ENCODE measurements around the gene ZFP36L1.

The ZFP36L1 gene

DNA sequence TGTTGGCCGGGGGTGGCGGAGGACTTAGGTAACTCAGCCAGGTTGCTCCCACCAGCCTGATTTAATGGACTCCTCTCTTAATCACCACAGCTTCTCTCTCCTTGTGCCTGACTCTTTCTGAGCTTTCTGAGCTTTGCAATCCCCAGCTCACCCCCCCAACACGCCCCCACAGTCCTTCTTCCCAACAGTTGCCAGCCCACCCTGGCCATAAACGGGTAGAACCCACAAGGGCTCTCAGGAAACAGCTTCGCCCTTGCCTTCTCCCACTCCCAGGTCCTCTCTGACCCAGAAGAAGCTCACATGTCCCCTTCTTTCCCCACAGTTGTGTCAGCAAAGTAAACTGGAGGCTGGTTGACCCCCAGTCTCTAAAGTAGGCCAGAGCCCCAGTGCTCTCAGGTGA lies 32.9 kb downstream of the ZFP36L1 start:
- Mint-ChIP-seq H3K36me3 (ENCODE audit: low read depth) (no peaks in the 10 kb centered on the region), H3K9me3 (no peaks in the 10 kb centered on the region), H3K4me3 (no peak overlapping the region), H3K4me1 (ENCODE audit: low read depth) (peaks cover 22% of the 10 kb centered on the region), H3K27ac (no peak overlapping the region), H3K27me3 (no peaks in the 10 kb centered on the region)
- DNase-seq = no peak

DNA sequence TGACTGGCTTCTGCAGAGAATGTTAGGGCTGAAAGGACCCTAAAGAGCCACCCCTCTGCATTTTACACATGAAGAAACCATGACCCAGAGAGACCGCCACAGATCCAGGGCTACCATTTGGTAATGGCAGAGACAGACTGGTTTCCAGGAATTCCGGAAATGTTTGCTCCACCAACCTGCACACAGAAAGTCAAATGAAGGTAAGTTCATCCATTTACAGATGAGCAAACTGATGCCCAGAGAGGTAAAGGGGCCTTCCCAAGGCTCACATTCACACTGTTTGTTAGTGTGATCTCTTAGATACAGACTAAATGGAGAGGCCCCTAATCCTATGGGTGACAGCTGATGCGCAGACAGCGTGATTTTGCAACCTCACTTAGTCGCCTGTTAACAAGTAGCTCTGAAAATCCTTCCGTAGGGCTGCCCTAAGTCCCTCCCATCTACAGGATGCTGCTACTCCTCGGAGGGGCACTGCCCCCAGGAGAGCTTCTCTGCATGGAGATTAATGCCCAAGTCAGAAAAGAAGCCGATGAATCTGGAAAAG lies 33.8 kb downstream of the ZFP36L1 start:
- no peak for DNase-seq
- H3K27me3 Mint-ChIP-seq = no peaks in the 10 kb centered on the region
- H3K27ac Mint-ChIP-seq = no peak overlapping the region
- H3K36me3 Mint-ChIP-seq (ENCODE audit: low read depth) = no peaks in the 10 kb centered on the region
- no peaks in the 10 kb centered on the region for H3K9me3 Mint-ChIP-seq
- H3K4me3 Mint-ChIP-seq = no peak overlapping the region
- H3K4me1 Mint-ChIP-seq (ENCODE audit: low read depth) = peaks cover 19% of the 10 kb centered on the region

DNA sequence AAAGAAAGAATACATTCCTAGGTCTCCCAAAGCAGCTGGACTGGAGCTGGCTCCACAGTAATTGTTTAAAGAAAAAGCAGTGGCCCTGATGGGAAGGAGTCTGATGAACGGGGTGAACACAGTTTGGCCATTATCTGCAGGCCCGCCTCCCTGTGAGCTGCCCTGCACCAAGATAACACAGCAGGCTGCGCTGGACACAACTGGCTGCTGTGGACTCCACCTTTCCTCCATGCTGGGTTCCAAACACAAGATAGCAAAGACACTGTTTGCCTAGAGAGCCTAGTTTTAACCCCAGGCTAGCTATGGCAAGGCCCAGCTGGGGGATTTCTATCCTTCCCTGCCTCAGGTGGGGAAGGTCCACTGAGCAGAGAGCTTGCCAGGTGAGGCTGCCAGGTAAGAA lies 34.6 kb downstream of the ZFP36L1 start:
- DNase-seq = no peak
- Mint-ChIP-seq H3K27ac (no peak overlapping the region), H3K36me3 (ENCODE audit: low read depth) (no peaks in the 10 kb centered on the region), H3K27me3 (no peaks in the 10 kb centered on the region), H3K9me3 (no peaks in the 10 kb centered on the region), H3K4me3 (no peak overlapping the region), H3K4me1 (ENCODE audit: low read depth) (peaks cover 19% of the 10 kb centered on the region)

DNA sequence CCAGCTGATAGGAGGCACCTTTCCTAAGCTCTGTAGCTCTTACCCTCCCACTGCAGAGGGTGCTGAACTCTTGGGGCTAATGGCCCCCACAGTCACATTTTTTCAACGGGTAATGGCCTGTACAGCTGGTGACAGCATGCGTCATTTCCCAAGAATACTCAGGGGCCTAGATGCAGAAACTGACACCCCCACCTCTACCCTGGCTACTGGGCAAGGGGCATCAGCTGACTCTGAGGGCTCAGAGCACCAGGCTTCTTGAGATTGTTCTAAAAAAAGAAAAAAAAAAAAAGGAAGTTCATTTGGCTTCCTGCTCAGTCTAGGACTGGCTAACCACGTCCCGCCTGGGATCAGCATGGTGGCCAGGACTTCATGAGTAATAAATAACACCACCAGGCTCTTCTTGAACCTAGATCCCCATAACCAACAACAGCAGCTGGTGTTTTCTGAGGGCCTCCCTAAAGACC lies 35.2 kb downstream of the ZFP36L1 start:
- Mint-ChIP-seq H3K9me3 (no peaks in the 10 kb centered on the region), H3K4me3 (no peak overlapping the region), H3K27ac (no peak overlapping the region), H3K27me3 (no peaks in the 10 kb centered on the region), H3K36me3 (ENCODE audit: low read depth) (no peaks in the 10 kb centered on the region), H3K4me1 (ENCODE audit: low read depth) (peaks cover 19% of the 10 kb centered on the region)
- no peak for DNase-seq

DNA sequence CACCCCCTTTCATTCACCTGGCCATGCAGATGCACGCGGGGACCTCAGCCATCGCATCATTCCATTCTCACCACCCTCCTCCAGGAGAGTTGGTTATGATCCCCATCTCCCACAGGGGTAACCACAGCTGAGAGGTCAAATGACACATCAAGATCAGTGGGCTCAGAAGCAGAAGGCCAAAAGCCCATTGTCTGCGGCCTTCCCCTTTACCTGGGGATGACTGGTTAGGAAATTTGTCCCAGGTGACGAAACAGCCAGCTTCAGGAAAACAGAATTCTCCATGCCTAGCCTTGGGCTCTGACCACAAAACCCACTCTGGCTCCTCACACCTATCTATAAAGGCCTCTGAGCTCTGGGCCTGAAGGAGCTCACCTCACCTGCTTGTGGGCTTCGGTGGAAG lies 36.1 kb downstream of the ZFP36L1 start:
- Mint-ChIP-seq H3K27ac (no peak overlapping the region), H3K4me3 (no peak overlapping the region), H3K9me3 (no peaks in the 10 kb centered on the region), H3K36me3 (ENCODE audit: low read depth) (no peaks in the 10 kb centered on the region), H3K4me1 (ENCODE audit: low read depth) (peaks cover 19% of the 10 kb centered on the region), H3K27me3 (no peaks in the 10 kb centered on the region)
- no peak for DNase-seq

DNA sequence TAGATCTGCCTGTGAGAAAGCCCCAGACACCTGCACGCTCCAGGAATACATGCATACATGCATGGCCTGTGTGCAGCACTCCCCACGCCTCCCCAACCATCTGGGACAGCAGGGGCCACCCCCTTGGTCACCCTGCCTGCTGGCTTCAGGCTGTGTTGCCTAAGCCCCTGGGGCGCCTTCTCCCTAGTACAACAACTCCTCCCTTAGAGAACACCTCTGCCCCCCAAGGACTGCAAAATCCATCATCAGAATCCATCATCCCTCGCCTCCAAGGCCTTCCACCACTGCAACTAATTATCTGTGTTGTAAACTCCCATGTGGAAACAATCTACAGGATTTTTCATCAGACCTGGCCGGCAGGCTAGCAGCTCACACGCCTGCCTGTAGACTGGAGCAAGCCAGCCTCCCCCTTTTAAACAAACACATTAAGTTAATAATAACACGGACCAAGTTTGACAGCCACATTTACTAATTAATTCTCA lies 36.8 kb downstream of the ZFP36L1 start:
- Mint-ChIP-seq H3K27ac (no peak overlapping the region), H3K9me3 (no peaks in the 10 kb centered on the region), H3K36me3 (ENCODE audit: low read depth) (no peaks in the 10 kb centered on the region), H3K4me3 (no peak overlapping the region), H3K4me1 (ENCODE audit: low read depth) (peaks cover 19% of the 10 kb centered on the region), H3K27me3 (no peaks in the 10 kb centered on the region)
- DNase-seq = no peak

DNA sequence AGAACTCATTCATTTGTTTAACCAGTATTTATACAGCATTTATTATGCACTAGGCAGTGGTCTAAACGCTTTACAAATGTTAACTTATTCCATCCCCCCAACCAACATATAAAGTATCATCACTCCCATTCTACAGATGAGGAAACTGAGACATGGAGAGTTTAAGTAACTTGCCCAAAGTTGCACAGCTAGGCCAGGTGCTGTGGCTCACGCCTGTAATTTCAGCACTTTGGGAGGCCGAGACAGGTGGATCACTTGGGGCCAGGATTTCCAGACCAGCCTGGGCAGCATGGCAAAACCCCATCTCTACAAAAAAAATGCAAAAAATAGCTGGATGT lies 37.9 kb downstream of the ZFP36L1 start:
- H3K4me3 Mint-ChIP-seq = no peak overlapping the region
- no peak overlapping the region for H3K27ac Mint-ChIP-seq
- peaks cover 18% of the 10 kb centered on the region for H3K4me1 Mint-ChIP-seq (ENCODE audit: low read depth)
- H3K36me3 Mint-ChIP-seq (ENCODE audit: low read depth) = no peaks in the 10 kb centered on the region
- DNase-seq = no peak
- no peaks in the 10 kb centered on the region for H3K27me3 Mint-ChIP-seq
- H3K9me3 Mint-ChIP-seq = no peaks in the 10 kb centered on the region

DNA sequence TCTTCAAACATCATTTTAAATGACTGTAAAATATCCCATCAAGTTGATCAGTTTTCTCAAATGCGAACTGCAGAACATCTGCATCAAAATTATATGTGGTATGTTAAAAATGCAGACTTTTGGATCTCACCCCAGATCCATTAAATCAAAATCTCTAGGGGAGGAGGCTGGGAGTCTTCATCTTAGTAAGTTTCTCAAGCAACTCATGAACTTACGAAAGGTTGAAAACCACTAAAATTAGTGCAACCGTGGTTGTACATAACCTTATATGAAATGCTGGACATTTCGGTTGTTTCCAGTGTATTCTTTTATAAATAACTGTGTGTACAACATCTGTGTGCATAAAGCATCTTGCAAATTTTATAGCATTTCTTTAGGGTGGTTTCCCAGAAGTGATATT lies 39.2 kb downstream of the ZFP36L1 start:
- no peak overlapping the region for H3K4me3 Mint-ChIP-seq
- H3K27me3 Mint-ChIP-seq = no peaks in the 10 kb centered on the region
- H3K4me1 Mint-ChIP-seq (ENCODE audit: low read depth) = peaks cover 23% of the 10 kb centered on the region
- H3K36me3 Mint-ChIP-seq (ENCODE audit: low read depth) = no peaks in the 10 kb centered on the region
- H3K9me3 Mint-ChIP-seq = no peaks in the 10 kb centered on the region
- no peak overlapping the region for H3K27ac Mint-ChIP-seq
- DNase-seq = no peak

DNA sequence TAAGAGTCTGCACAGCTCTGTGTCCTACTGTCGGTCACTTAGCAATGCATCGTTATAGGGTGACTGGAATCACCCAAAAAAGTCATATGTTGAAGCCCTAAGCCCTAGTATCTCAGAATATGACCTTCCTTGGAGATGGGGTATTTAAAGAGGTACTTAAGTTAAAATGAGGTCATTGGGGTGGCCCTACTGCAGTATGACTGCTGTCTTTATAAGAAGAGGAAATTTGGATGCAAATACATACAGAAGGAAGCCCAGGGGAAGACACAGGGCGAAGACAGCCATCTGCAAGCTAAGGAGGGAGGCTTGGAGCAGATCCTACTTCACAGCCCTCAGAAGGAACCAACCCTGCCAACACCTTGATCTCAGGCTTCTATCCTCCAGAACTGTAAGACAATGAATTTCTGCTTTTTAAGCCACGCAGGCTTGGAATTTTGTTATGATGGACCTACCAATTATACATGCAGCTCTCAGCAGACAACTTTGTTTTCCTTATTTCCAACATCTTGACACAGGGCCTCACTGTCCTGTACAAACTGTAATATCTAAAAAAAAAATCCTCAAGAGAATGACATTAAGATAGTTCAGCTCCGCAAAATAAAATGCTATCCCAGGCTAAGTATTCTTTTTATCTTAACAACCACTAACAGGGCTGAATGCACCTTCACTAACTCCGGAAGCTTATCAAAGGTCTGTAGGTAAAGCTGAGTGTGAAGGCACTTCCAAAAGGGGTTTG lies 40.4 kb downstream of the ZFP36L1 start:
- no peaks in the 10 kb centered on the region for H3K9me3 Mint-ChIP-seq
- no peaks in the 10 kb centered on the region for H3K27me3 Mint-ChIP-seq
- DNase-seq = no peak
- no peak overlapping the region for H3K4me3 Mint-ChIP-seq
- peaks cover 18% of the 10 kb centered on the region for H3K4me1 Mint-ChIP-seq (ENCODE audit: low read depth)
- H3K36me3 Mint-ChIP-seq (ENCODE audit: low read depth) = no peaks in the 10 kb centered on the region
- H3K27ac Mint-ChIP-seq = no peak overlapping the region

DNA sequence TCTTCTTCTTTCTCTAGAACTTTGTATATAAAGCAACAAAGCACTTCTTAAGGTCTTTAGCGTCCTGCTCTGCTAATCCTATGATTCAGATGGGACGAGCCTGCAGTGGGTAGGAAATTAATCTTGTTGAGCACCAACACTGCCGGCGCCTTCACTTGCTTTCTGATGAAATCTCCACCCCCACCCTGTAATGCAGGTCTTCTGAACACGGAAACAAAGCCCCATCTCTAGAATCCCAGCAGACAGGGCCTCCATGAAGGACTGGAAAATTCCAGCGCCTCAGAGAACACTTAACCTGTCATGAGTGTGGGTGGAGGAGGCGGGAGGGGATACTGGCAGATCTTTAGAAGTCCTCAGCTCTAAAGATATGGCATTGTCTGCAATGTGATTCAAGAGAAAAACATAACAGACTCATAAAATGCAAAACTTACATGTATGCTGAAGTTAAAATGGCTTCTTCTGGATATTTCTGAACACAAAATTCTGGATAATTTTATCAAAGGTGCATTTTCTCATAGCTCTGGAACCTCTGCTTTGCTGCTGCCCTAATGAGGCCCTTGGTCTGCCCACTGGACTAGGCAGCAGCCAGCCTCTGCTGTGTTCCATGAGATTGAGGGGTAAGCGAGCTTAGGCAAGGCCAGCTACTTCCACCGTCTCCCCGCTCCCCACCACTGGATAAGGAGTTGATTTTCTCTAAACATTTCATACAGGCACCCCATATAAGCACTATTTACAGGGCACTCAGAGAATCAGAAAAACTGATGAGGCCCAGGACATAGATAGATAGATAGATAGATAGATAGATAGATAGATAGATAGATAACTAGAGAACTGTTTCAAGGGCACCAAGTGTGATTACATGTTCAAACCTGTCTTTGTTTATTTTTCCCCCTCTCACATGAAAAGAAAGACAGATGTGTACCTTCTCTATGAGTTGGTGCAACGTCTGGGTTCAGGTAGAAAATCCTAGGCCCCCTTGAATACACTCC lies 43.1 kb downstream of the ZFP36L1 start:
- DNase-seq = no peak
- peaks cover 9% of the 10 kb centered on the region for H3K4me1 Mint-ChIP-seq (ENCODE audit: low read depth)
- no peak overlapping the region for H3K27ac Mint-ChIP-seq
- no peaks in the 10 kb centered on the region for H3K27me3 Mint-ChIP-seq
- no peaks in the 10 kb centered on the region for H3K36me3 Mint-ChIP-seq (ENCODE audit: low read depth)
- no peaks in the 10 kb centered on the region for H3K9me3 Mint-ChIP-seq
- H3K4me3 Mint-ChIP-seq = no peak overlapping the region

DNA sequence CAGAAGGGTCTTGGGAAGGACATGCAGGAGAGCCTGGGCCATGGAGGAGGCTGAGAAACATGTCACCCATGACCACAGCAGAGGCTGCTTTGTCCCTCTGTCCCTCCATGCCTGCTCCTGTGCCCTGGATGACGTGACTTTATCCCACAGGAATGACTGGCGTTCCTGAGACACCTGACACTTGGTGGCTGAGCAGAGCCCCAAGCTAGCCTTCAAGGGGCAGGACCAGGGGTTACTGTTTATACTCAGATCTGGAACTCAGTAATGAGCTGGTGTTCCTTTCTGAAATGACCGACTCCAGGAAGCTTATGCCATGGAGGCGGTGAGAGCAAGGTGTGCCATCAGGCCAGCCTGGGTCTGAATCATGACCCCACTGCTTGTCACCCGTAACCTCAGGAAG lies 44.2 kb downstream of the ZFP36L1 start:
- Mint-ChIP-seq H3K9me3 (no peaks in the 10 kb centered on the region), H3K4me1 (ENCODE audit: low read depth) (peaks cover 9% of the 10 kb centered on the region), H3K36me3 (ENCODE audit: low read depth) (no peaks in the 10 kb centered on the region), H3K27me3 (no peaks in the 10 kb centered on the region), H3K4me3 (no peak overlapping the region), H3K27ac (no peak overlapping the region)
- DNase-seq = no peak

DNA sequence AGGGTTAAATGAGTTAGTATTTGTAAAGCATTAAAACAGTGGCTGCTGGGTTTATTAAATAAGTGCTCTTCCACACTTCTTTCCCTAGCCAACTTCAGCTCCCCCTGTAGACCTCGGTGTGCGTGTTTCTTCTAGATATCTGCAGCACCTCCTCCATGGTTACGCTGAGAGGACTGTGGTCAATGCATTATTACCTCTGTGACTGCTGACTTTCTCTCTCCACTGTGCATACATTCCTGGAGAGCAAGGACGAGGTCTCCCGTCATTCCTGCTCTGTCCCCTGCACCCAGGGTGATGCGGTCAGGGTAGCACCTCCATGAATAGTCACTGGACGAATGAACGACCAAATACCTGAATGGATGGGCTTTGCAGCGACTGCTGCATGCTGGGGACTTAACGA lies 44.6 kb downstream of the ZFP36L1 start:
- Mint-ChIP-seq H3K27ac (no peak overlapping the region), H3K9me3 (no peaks in the 10 kb centered on the region), H3K4me1 (ENCODE audit: low read depth) (peaks cover 9% of the 10 kb centered on the region), H3K27me3 (no peaks in the 10 kb centered on the region), H3K36me3 (ENCODE audit: low read depth) (no peaks in the 10 kb centered on the region), H3K4me3 (no peak overlapping the region)
- DNase-seq = no peak

DNA sequence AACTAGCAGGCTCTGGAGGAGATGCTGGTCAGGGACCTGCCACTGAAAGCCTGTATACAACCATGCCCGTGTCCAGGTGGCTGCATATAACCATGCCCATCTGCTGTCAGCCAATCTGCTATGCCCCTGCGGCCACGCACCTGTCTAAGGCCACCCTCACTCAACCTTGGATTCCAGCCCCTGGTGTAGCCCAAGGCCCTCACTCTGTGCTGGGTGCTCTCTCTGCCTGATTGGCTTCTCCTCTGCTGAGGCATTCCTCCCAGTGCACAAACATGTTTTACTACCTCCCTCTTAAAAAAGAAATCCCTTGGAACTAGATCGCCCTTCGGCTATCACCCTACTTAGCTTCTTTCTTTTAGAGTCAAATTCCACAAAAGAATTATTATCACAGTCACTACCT lies 45.5 kb downstream of the ZFP36L1 start:
- Mint-ChIP-seq H3K4me3 (no peak overlapping the region), H3K27ac (no peak overlapping the region), H3K9me3 (no peaks in the 10 kb centered on the region), H3K4me1 (ENCODE audit: low read depth) (peaks cover 9% of the 10 kb centered on the region), H3K27me3 (no peaks in the 10 kb centered on the region), H3K36me3 (ENCODE audit: low read depth) (no peaks in the 10 kb centered on the region)
- no peak for DNase-seq

DNA sequence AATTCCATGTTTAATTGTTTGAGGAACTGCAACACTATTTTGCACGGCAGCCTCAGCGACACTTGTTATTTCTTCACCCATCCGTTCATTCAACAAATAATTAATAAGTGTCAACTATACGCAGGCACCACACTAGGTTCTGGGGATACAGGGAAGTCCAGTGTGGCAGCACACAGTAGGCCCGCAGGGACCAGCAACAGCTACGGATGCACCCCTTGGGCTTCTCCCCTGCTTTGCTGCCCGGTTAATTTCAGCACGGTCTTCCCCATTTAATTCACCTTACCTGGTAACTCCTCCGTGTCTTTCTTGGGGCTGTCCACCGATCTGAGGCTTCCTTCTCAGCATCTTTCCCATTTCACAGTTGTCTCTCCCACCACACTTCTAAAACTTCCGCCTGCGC lies 48.3 kb downstream of the ZFP36L1 start:
- H3K36me3 Mint-ChIP-seq (ENCODE audit: low read depth) = no peaks in the 10 kb centered on the region
- no peak overlapping the region for H3K27ac Mint-ChIP-seq

More for the DNA sequence above, 48.3 kb downstream of the ZFP36L1 start:
- peaks cover 4% of the 10 kb centered on the region for H3K9me3 Mint-ChIP-seq
- H3K4me1 Mint-ChIP-seq (ENCODE audit: low read depth) = peaks cover 10% of the 10 kb centered on the region
- H3K4me3 Mint-ChIP-seq = no peak overlapping the region
- no peak for DNase-seq
- H3K27me3 Mint-ChIP-seq = no peaks in the 10 kb centered on the region

Data from activated T-cell treated with anti-CD3 and anti-CD28 coated beads, Interleukin-2, amount 50 U/mL, for 24 hours (primary cell).